HG03439 (cell line): ENCODE results near the gene WNT7A.
"Not testable (repeated sequence)": the region's sequence is repeated elsewhere in the genome, so short reads cannot be mapped to it uniquely, and the experiment has no call there.

Experiments used
- ATAC-seq: cut with Tn5 transposase; IDR thresholded peaks from one replicate; pipeline ENCODE4 v1.9.1; 2021; ENCODE audit warnings: mild to moderate bottlenecking, moderate library complexity; ENCODE audit not compliant: unreplicated experiment

WNT7A gene

DNA sequence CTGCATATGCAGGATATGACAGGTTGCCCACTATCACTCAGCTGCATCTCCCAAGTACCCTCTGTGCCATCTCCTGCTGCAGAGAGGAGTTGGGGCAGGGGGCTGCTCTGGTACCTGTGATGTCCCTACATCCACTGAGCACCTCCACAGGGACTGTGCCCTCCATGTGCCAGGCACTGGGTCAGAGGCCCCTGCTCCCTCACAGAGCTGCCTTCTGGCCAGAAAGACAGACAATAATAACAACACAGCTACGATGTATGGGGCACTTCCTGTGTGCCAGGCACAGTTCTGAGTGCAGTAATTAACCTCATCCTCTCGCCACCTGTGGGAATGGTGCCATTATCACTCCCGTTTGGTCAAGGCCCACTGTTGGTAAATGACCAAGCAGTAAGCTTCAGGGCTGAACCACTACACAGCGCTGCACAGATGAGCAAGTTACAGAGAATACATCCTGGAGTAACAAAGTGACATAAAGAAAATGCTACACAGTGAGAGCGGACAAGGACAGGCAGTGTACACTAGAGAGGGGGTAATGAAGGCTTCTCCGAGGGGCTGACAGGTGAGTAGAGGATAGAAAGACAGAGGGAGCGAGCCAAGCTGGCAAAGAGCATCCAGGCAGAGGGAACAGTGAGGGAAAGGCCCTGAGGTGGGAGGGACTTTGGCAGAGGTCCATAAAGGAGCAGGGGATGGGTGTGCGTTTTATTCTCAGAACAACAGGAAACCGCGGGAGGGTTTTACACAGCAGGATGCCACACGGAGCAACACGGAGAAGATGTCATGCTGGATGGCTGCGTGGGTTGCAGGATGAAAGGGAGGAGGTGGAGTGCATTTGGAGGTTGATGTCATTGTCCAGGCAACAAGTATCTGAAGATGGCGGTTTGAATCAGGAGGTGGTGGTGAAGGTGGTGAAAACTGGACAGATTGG, 13.6 kb downstream of the WNT7A start:
- ATAC-seq = no peak

DNA sequence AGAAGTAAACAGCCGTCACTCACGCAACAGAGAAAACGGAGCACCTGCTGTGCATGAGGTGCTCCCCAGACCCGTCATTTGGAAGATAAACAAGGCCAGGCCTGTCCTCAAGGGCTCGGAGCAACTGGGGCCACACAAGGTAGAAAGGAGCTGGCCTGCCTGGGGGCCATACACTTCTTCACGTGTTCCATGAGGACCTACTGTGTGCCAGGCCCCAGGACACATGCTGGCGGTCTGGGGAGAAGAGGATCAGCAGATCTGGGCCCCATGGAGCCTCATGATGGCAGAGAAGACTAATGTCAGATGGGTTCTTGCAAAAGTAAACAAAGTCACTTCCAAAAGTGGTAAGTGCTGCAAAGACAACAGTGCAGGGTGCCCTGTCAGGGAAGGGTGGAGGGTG, 14.3 kb downstream of the WNT7A start:
- ATAC-seq = no peak

GRCh38 chr3:13865106-13865505, 14.8 kb downstream of the WNT7A start:
- ATAC-seq = no peak

DNA sequence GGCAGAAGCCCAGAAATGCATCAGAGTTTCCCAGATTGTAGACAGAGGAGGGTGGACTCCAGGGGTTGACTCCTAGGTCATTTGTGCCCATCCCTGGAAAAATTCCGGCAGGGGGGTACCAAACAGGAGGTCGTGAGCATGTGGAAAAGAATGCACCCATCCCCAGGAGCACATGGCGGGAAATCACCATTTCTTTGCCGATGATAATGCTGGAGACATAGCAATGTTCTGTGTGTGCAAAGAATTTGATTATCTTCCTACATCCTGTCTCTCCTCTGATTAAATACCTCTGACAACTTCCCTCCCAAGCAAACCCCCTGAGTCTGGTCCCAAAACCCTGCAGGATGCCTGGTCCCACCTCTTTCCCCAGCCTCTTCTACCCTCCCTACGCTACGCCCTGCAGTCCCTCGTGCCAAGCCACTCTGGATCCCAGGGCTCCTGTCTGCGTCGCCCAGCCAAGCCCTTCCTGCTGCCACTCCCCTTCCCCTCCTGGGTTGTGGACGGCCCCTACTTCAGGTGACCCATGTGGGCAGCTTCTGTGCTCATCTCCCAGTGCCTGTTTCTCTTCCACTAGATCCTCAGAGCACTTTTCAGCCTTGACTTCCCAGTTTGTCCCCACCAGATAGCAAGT, 15.8 kb downstream of the WNT7A start:
- no peak for ATAC-seq

DNA sequence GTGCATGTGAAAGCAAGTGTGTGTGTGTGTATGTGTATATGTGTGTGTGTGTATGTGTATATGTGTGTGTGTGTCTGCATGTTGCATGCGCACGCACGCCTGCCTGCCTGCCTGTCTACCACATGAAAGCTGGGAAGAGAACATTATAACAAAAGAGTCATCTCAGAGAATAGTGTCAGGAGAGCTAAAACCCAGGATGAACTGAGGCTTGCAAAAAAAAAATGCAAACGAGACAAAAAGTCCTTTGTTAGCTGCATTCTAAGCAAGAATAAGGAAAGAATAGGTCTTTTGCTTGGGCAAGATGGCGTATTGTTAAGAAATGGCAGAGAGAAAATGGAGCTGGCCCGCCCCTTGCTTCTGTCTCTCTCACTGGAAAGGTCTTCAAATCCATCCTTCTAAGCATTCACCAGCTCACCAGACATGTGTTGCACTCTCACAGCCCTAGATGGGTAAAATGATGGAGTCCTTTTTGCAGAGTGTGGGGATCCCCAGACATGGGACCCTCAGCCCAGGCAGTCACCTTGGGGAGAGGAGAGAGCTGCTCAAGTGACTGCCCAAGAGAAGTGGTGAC, 16.4 kb downstream of the WNT7A start:
- no peak for ATAC-seq

DNA sequence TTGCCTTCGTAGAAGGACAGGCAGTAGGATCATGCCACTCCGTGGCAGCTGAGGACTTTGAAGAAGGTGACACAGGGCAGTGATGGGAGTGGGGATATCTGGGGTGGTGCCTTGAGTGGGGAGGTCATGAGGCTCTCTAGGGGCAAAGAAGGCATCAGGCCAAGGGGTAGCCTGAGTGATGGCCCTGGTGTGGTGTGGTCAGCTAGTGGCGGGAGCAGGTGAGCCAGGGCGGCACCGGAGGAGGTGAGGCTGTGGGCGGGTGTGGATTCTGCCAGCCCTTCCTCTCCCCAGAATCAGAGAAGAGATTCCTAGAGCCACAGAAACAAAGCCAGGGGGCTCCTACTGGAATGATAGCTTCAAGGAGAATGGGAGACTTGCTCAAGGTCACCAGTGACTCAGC, 18.4 kb downstream of the WNT7A start:
- no peak for ATAC-seq

DNA sequence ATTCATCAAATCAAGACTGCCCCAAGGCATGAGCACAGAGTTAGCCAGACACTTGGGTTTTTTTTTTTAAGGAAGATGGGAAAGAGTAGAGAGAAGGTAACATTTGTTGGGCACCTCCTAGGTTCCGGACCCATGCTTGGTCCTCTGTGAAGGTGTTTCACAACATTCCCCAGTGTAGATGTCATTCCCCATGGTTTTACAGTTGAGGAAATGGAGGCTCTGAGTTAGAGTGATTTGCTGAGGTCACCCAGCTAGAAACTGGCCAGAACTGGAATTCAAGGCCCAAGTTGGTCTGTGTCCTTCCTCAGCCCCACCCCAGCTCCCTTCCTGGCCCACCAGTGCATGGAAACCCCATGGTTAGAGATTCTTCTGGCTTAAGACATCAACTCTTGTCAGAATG, 19.9 kb downstream of the WNT7A start:
- no peak for ATAC-seq

DNA sequence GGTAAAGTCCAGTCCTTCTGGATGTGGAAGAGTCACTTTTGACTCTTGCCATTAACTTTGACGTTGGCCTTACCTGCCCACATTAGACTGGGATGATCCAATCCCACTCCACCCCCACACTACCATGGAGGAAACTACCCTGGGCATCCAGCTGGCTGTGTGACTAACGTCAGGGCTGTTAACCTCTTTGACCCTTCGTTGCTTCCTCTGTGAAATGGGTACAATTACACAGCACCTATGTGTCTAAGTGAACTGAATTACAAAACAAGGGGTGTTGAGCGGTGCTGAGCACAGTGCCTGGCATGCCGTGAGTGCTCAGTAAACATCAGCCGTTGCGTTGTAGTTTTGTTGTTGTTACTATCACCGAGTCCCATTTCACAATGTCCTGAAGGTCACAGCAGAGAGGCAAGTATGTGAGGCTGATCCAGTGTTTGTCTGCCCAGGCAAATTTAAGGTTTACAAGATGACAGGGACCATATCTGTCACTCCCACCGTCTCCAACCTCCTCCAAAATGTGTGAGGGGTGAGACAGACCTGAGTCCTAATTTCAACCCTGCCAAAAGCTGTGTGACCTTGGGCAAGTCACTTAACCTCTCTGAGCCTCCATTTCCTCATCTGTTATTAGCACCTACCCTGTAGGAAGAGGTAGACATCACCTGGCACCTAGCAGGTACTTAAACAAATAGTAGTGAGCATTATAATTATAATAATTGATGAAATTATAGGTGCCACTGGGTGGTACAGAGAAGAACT, 20.9 kb downstream of the WNT7A start:
- no peak for ATAC-seq

GRCh38 chr3:13857702-13858380, 22.0 kb downstream of the WNT7A start:
- no peak for ATAC-seq

GRCh38 chr3:13856628-13857027, 23.2 kb downstream of the WNT7A start:
- not testable (repeated sequence) for ATAC-seq

DNA sequence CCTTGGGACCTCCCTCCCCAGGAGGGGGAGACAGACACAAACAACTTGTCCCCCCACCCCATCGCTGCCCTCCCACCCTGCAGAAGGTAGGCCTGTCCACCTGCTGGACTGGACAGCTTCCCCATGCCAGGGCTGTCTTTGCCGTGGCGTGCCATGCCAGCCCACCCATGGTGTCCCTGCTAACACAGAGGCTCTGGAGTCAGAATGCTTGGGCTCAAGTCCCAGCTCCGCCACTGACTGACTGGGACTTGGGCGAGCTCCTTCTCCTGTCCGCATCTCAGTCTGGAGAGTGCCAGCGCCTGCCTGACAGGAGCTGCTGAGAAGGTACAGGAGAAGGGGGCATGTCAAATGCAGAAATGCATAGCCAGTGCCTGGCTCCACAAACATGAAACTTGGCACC, 23.9 kb downstream of the WNT7A start:
- ATAC-seq = no peak

DNA sequence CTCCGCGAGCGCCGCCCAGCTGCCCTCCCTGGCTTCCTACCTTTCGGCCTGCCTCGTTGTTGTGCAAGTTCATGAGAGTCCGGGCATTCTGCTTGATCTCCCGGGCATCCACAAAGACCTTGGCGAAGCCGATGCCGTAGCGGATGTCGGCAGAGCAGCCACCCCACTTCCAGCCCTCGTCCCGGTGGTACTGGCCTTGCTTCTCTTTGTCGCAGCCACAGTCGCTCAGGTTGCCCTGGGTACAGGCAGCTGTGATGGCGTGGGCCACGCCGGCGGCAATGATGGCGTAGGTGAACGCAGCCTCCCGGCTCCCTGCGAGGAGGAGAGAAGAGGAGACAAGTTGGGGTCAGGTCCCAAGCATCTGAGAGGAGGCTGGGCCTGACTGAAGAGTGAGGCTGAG, 25.4 kb downstream of the WNT7A start:
- no peak for ATAC-seq

DNA sequence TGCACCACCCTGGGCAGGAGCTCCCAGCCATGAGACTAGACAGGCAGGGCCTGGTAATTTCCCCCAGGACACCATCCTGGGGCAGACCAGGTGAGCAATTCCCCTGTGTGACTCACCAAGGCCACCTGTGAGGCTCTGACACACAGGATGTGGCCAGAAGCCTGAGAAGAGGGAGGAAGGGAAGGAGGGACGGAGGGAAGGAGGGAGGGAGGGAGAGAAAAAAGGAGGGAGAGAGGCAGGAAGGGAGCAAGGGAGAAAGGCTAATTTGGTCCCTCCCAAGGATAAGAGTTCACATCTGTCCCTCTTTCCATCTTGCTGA, 25.9 kb downstream of the WNT7A start:
- ATAC-seq = no peak

- no peak for ATAC-seq
Measured at GRCh38 chr3:13853256-13853977, 26.5 kb downstream of the WNT7A start.

GRCh38 chr3:13852638-13853009, 27.2 kb downstream of the WNT7A start:
- ATAC-seq = no peak

DNA sequence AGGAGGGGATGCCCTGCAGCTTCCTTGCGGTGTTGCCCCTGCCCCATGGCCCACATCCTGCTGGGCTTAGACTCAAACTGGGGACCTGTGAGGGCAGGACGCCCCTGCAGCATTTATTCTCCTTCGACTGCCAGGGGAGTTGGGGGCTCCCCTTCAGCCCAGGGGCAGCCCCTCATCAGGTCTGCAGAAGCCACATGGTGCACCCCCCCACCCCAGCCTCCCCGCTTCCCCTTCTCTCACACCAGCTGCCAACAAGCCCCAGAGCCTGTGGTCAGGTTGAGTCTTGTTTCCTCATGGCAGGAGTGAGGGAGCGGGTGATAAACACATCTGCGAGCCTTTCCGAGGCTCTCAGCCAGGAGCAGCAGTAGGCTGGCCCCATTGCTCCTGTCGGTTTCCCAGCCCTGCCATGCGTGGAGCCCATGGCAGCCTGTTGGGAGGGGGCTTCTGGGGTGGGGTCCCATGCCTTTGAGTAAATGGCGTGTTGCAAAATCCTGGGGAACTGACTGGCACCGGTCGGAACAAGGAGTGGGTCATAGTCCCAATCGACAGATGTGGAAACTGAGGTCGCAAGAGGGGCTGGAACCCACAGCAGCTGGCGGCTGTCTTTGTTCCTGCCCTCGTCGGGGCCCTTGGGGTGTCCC, 27.8 kb downstream of the WNT7A start:
- ATAC-seq = no peak

GRCh38 chr3:13851091-13851849, 28.6 kb downstream of the WNT7A start:
- ATAC-seq = no peak

DNA sequence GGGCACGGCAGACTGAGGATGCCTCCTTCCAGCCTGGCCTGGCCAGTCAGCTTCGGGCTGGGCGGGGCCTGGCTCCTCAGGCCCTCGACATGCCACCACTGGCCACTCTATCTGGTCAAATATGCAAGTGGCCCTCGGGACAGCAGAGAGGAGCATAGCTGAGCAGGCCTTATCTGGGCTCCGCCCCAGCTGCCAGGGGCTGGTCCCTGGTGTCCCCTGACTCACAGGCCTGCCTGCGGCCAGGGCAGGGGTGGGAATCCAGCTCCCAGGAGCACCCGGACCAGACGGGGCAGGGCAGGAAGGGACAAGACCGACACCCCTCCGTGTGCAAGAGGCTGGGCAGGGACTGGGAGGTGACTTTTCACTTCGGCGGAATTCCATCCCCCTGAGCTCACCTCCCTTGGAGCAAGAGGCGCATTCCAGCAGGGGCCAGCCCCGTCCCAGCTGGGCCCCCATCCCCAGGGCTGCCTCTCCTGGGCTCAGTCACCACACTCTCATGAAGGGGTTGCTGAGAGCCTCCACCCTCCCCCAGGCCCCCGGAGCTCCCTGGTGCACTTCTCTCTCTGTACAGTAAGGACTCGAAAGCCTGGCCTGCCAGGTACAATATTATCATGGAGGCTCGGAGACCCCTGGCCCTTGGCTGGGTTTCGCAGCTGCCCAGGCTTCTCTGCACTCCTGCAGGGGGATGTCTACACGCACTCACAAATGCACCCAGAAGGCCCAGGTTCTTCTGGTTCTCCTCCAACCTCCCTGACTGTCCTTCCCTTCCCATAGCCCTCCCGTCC, 29.5 kb downstream of the WNT7A start:
- no peak for ATAC-seq
